GM12878 (cell line): ENCODE measurements around the gene INO80E.

Source experiments
- ATF3 ChIP-seq: IDR thresholded peaks from 2 replicates; pipeline ENCODE4 v1.6.1; 2011; ENCODE audit warnings: low read depth, mild to moderate bottlenecking, low read length, moderate library complexity, borderline replicate concordance; ENCODE audit errors: extremely low read depth
- ATF7 ChIP-seq: fragments of 450-650 bp; IDR thresholded peaks from 2 replicates; pipeline ENCODE4 v1.6.1; 2016; ENCODE audit warnings: low read depth, mild to moderate bottlenecking
- BCL11A ChIP-seq: IDR thresholded peaks from 2 replicates; pipeline ENCODE4 v1.6.1; 2011; ENCODE audit warnings: low read depth, low read length
- CTCF ChIP-seq, 3 experiments: IDR thresholded peaks in 2 of 3; conservative IDR thresholded peaks in 1 of 3; 2 replicates each; pipeline ENCODE4 v1.5.1; 2011; ENCODE audit warnings: low read depth in 3 of 3, low read length in 3 of 3, mild to moderate bottlenecking in 3 of 3, control low read depth in 2 of 3, moderate library complexity in 2 of 3, inconsistent platforms in 1 of 3, mixed read lengths in 1 of 3; ENCODE audit not compliant: control insufficient read depth in 2 of 3, insufficient read depth in 1 of 3; ENCODE audit errors: extremely low read depth in 1 of 3
- EGR1 ChIP-seq, 2 experiments: IDR thresholded peaks; 1 replicate in 1 of 2; 2 replicates in 1 of 2; pipeline ENCODE4 v1.6.1; 2011 to 2012; ENCODE audit warnings: low read depth in 2 of 2, low read length in 2 of 2, borderline replicate concordance in 1 of 2, mild to moderate bottlenecking in 1 of 2, moderate library complexity in 1 of 2
- FOXK2 ChIP-seq: fragments of 450-650 bp; IDR thresholded peaks from 2 replicates; pipeline ENCODE4 v1.6.1; 2017; ENCODE audit warnings: mild to moderate bottlenecking, moderate library complexity
- NR2C2 ChIP-seq: IDR thresholded peaks from 2 replicates; pipeline ENCODE4 v1.6.1; 2011; ENCODE audit warnings: borderline replicate concordance, low read depth; ENCODE audit not compliant: control insufficient read depth, insufficient read length
- NRF1 ChIP-seq: conservative IDR thresholded peaks from 2 replicates; pipeline ENCODE4 v1.6.1; 2011; ENCODE audit warnings: mild to moderate bottlenecking, low read depth, low read length, improper control_type of control experiment
- POLR2A ChIP-seq: IDR thresholded peaks from 2 replicates; pipeline ENCODE4 v1.6.1; 2011; ENCODE audit warnings: low read depth, mild to moderate bottlenecking, low read length
- POLR2AphosphoS5 ChIP-seq: IDR thresholded peaks from 2 replicates; pipeline ENCODE4 v1.6.1; 2011; ENCODE audit warnings: mild to moderate bottlenecking, low read length, inconsistent platforms
- ZNF384 ChIP-seq: IDR thresholded peaks from 2 replicates; pipeline ENCODE4 v1.6.1; 2012; ENCODE audit warnings: low read depth, mild to moderate bottlenecking, low read length, improper control_type of control experiment, borderline replicate concordance
- ZNF687 ChIP-seq: fragments of 450-650 bp; IDR thresholded peaks from 2 replicates; pipeline ENCODE4 v1.6.1; 2017; ENCODE audit warnings: mild to moderate bottlenecking, moderate library complexity

- TF ChIP-seq CTCF (IDR thresholded peaks at IDR 0.05 in 2 of 3, conservative IDR thresholded peaks at IDR 0.05 in 1 of 3; ENCODE audit: control insufficient read depth in 2 of 3, extremely low read depth in 1 of 3, insufficient read depth in 1 of 3, low read depth in 3 of 3, low read length in 3 of 3) (no peak), NRF1 (no peak), ATF3 (no peak), POLR2A (no peak), NR2C2 (no peak), EGR1 (IDR thresholded peaks at IDR 0.05; ENCODE audit: borderline replicate concordance in 1 of 2, low read depth in 2 of 2, low read length in 2 of 2) (no peak), BCL11A (no peak), FOXK2 (no peak), ATF7 (no peak), ZNF384 (no peak), ZNF687 (no peak), POLR2AphosphoS5 (no peak)
These were observed 53.8 kb downstream of the INO80E start for GRCh38 chr16:30049871-30050270.
